Neutrophil (primary cell): ENCODE measurements around the gene KRTAP10-8.
"Not testable (repeated sequence)": the region's sequence is repeated elsewhere in the genome, so short reads cannot be mapped to it uniquely, and the experiment has no call there.

Experiments used
- H3K27ac ChIP-seq: fragments of 200-600 bp; sonication (generic); 2 replicates; pipeline ENCODE4 v1.5.1; 2016; ENCODE audit warnings: mild to moderate bottlenecking, moderate library complexity
- H3K27me3 ChIP-seq: fragments of 200-600 bp; sonication (generic); 2 replicates; pipeline ENCODE4 v1.6.0; 2016; ENCODE audit warnings: mild to moderate bottlenecking
- H3K36me3 ChIP-seq: fragments of 200-600 bp; sonication (generic); 2 replicates; pipeline ENCODE4 v1.5.1; 2017
- H3K4me1 ChIP-seq, 2 experiments: fragments of 200-600 bp in 1 of 2; sonication (generic) in 1 of 2; 1 replicate in 1 of 2; 2 replicates in 1 of 2; pipeline versions ENCODE4 v1.5.1 to v1.6.1; 2013 to 2016; ENCODE audit warnings: low read depth in 1 of 2, low read length in 1 of 2, mild to moderate bottlenecking in 1 of 2, moderate library complexity in 1 of 2; ENCODE audit not compliant: control insufficient read depth in 1 of 2, insufficient read depth in 1 of 2
- H3K4me3 ChIP-seq, 2 experiments: fragments of 200-600 bp in 1 of 2; sonication (generic) in 1 of 2; 1 replicate in 1 of 2; 2 replicates in 1 of 2; pipeline ENCODE4 v1.5.1; 2013 to 2016; ENCODE audit warnings: low read depth in 1 of 2, low read length in 1 of 2, mild to moderate bottlenecking in 1 of 2, moderate library complexity in 1 of 2
- H3K9me3 ChIP-seq: fragments of 200-600 bp; sonication (generic); 2 replicates; pipeline ENCODE4 v1.5.1; 2016
- TF ChIP-seq, protein P1 (sequence below): fragments of 200-600 bp; sonication (generic); IDR thresholded peaks from 2 replicates; pipeline ENCODE4 v1.5.1; 2016; ENCODE audit warnings: antibody characterized with exemption

The KRTAP10-8 gene

GRCh38 chr21:44590311-44590721 lies 21.6 kb upstream of the KRTAP10-8 start:
- H3K9me3 ChIP-seq: no peaks in the 10 kb centered on the region
- TF ChIP-seq, protein P1, sequence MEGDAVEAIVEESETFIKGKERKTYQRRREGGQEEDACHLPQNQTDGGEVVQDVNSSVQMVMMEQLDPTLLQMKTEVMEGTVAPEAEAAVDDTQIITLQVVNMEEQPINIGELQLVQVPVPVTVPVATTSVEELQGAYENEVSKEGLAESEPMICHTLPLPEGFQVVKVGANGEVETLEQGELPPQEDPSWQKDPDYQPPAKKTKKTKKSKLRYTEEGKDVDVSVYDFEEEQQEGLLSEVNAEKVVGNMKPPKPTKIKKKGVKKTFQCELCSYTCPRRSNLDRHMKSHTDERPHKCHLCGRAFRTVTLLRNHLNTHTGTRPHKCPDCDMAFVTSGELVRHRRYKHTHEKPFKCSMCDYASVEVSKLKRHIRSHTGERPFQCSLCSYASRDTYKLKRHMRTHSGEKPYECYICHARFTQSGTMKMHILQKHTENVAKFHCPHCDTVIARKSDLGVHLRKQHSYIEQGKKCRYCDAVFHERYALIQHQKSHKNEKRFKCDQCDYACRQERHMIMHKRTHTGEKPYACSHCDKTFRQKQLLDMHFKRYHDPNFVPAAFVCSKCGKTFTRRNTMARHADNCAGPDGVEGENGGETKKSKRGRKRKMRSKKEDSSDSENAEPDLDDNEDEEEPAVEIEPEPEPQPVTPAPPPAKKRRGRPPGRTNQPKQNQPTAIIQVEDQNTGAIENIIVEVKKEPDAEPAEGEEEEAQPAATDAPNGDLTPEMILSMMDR: no peak
- H3K36me3 ChIP-seq: no peaks in the 10 kb centered on the region
- no peaks in the 10 kb centered on the region for H3K4me1 ChIP-seq
- peaks cover 27% of the 10 kb centered on the region for H3K27me3 ChIP-seq
- H3K27ac ChIP-seq: no peak overlapping the region
- H3K4me3 ChIP-seq: no peak overlapping the region

GRCh38 chr21:44590897-44591800 lies 20.7 kb upstream of the KRTAP10-8 start:
- not testable (repeated sequence) for H3K4me3 ChIP-seq, H3K36me3 ChIP-seq, H3K4me1 ChIP-seq, H3K27ac ChIP-seq, H3K9me3 ChIP-seq
- peaks cover 31% of the 10 kb centered on the region for H3K27me3 ChIP-seq

- H3K27me3 ChIP-seq: peaks cover 35% of the 10 kb centered on the region
- H3K4me1 ChIP-seq, H3K36me3 ChIP-seq, H3K4me3 ChIP-seq, H3K9me3 ChIP-seq, H3K27ac ChIP-seq: not testable (repeated sequence)
Observed at GRCh38 chr21:44591801-44592130, 20.1 kb upstream of the KRTAP10-8 start.

DNA sequence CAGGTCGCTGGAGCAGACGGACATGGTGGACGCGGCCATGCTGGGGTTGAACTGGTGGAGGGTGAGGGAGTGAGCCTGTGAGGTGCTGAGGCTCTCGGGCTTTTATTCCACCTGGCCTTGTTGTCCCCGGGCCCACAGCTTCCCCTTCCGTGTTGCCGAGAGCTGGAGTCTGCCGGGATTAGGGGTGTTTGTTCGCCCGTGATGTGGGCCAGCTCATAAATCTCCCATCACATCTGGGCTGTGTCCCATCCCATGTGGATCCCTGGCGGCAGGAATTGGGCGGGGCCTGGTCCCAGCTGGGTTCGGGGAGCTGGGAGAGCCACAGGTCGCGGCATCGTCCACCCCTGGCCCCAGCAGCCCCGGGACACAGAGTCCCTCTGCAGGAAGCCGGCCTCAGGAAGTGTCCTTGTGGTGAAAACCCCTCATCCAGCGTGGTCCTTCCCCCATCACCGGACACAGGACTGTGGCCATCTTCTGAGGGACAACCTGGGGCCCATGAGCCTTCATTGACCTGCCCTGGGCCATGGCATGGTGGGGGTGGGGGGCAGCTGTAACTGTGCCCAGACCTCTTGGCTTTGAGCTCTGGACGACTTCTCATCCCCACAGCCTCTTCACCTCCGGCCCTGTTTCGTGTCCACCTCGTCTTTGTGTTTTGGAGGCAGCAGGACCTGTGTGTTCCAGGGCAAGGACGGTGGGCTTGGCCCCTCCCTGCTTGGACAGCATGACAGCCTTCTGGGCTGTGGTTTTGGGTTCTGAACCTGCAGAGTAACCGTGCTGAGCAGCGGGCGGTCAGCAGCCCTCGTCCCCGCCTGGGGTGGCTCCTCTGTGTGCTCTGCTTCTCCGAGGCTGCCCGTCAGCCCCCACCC lies 19.2 kb upstream of the KRTAP10-8 start, which contains the start of gene KRTAP10-6:
TSS of gene KRTAP10-6 (minus strand) at position 60 of the 866 bp plus-strand sequence. CDS start at position 39, 21 bp downstream.
- H3K36me3 ChIP-seq: no peaks in the 10 kb centered on the region
- no peak within 1 kb of the TSS for H3K4me3 ChIP-seq
- H3K27ac ChIP-seq: no peak within 1 kb of the TSS
- H3K4me1 ChIP-seq: no peaks in the 10 kb centered on the region
- H3K9me3 ChIP-seq: no peaks in the 10 kb centered on the region
- H3K27me3 ChIP-seq: peaks cover 35% of the 10 kb centered on the region
- TF ChIP-seq, protein P1: no peak

DNA sequence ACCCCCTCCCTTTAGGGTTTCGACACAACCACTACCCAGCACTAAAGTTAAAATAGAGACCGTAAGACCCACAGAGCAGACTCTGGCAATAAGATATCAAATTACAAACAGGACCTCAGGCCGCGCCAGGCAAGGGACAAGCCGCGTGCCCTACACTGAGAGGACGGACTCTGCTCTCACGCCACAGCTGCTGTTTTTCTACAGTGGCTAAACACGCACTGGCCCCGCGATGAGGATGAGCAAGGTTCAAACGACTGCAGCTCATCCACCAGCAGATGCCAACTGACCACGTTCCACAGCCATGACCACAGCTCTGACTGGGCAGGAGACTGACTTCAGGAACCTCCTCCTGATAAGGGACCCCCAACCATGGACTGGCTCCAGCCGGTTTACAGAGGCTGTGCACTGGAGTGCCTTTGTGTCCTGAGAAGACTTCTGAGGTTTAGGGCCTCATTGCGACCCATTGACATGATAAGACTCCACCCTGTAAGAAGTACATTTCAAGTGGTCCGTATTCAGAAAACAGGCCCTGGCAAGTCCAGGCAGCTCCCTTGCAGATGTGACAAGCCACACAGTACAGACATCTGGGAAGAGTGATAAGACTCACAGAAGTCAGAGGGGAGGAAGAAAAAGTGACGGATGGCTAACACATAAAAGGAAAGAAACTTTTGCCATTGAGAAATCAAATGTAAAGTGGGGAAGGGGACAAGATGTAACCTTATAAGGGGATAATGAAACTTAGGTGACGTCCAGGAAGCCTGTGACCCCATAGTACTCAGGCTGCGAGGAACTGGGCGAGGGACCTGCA lies 18.1 kb upstream of the KRTAP10-8 start:
- Histone ChIP-seq H3K27ac (no peak overlapping the region), H3K27me3 (peaks cover 41% of the 10 kb centered on the region), H3K4me1 (no peaks in the 10 kb centered on the region), H3K4me3 (no peak overlapping the region), H3K9me3 (no peaks in the 10 kb centered on the region), H3K36me3 (no peaks in the 10 kb centered on the region)
- TF ChIP-seq, protein P1: no peak

- H3K36me3 ChIP-seq: no peaks in the 10 kb centered on the region
- TF ChIP-seq, protein P1: no peak
- no peaks in the 10 kb centered on the region for H3K4me1 ChIP-seq
- H3K4me3 ChIP-seq: no peak overlapping the region
- H3K27me3 ChIP-seq: peaks cover 41% of the 10 kb centered on the region
- no peak overlapping the region for H3K27ac ChIP-seq
- no peaks in the 10 kb centered on the region for H3K9me3 ChIP-seq
Observed at GRCh38 chr21:44594406-44594916, 17.4 kb upstream of the KRTAP10-8 start.
